Measurements from ENCODE around the gene UBFD1.

DNA sequence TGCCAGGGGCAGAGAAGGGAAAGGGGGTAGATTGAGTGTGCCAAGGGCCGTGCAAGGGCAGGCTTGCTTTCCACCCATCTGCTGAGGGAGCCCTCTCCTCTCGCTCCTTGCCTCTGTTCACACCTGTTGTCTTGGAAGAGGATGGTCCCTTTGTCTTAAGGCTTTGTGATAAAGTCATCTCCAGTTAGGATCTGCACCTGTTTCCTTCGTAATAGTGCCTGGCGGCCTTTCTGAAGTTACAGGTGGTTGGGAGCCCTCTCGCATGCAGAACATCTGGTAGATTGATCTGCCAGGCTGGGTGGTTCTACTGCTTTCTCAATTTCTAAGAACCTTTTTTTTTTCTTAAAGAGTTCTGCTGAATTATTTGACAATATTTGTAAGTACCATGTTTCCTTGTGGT is 16.3 kb downstream of the UBFD1 start:
- TF ChIP-seq, protein P1, sequence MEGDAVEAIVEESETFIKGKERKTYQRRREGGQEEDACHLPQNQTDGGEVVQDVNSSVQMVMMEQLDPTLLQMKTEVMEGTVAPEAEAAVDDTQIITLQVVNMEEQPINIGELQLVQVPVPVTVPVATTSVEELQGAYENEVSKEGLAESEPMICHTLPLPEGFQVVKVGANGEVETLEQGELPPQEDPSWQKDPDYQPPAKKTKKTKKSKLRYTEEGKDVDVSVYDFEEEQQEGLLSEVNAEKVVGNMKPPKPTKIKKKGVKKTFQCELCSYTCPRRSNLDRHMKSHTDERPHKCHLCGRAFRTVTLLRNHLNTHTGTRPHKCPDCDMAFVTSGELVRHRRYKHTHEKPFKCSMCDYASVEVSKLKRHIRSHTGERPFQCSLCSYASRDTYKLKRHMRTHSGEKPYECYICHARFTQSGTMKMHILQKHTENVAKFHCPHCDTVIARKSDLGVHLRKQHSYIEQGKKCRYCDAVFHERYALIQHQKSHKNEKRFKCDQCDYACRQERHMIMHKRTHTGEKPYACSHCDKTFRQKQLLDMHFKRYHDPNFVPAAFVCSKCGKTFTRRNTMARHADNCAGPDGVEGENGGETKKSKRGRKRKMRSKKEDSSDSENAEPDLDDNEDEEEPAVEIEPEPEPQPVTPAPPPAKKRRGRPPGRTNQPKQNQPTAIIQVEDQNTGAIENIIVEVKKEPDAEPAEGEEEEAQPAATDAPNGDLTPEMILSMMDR (IDR thresholded peaks at IDR 0.05), result no peak
- no peak for TF ChIP-seq POLR2A (IDR thresholded peaks at IDR 0.05)
